ENCODE measurements around the gene LRSAM1. TPM values are rescaled to one million over a fixed set of nuclear protein-coding genes. Genes with fewer than 3 reads are reported as not detected.

The LRSAM1 gene
- total RNA-seq, 1 donor from 2014 or later, result 6.7 TPM

- Histone ChIP-seq H3K36me3 (no peaks in the 10 kb centered on the region), H3K27ac (no peak overlapping the region), H3K27me3 (no peaks in the 10 kb centered on the region), H3K4me2 (no peak overlapping the region), H2AFZ (replicated peaks) (no peak overlapping the region), H3K4me3 (no peak overlapping the region), H3K9ac (no peak overlapping the region), H3K4me1 (peaks cover 9% of the 10 kb centered on the region), H3K9me3 (ENCODE audit: low read depth) (no peaks in the 10 kb centered on the region), H3K79me2 (ENCODE audit: low read depth) (no peaks in the 10 kb centered on the region), H4K20me1 (ENCODE audit: low read depth) (no peaks in the 10 kb centered on the region), H3F3A (ENCODE audit: low read depth) (no peaks in the 10 kb centered on the region)
- Mint-ChIP-seq H3K4me3 (no peak overlapping the region), H3K9me3 (no peaks in the 10 kb centered on the region), H3K27ac (no peak overlapping the region), H3K4me1 (peaks cover 8% of the 10 kb centered on the region), H3K27me3 (ENCODE audit: insufficient read depth, low read depth) (no peaks in the 10 kb centered on the region), H3K36me3 (peaks cover 3% of the 10 kb centered on the region)
- no peak for DNase-seq (ENCODE audit: low spot score)
- TF ChIP-seq EZH2phosphoT487 (IDR thresholded peaks at IDR 0.05), result no peak
- TF ChIP-seq CTCF (IDR thresholded peaks at IDR 0.05), result no peak
- TF ChIP-seq EZH2 (IDR thresholded peaks at IDR 0.05), result no peak
Measured at GRCh38 chr9:127500399-127500798, 49.1 kb downstream of the LRSAM1 start.

- Histone ChIP-seq H3K4me2 (no peak overlapping the region), H3K9me3 (ENCODE audit: low read depth) (no peaks in the 10 kb centered on the region), H3K27ac (no peak overlapping the region), H3K27me3 (no peaks in the 10 kb centered on the region), H3K9ac (no peak overlapping the region), H3K36me3 (no peaks in the 10 kb centered on the region), H3F3A (ENCODE audit: low read depth) (no peaks in the 10 kb centered on the region), H3K79me2 (ENCODE audit: low read depth) (no peaks in the 10 kb centered on the region), H3K4me3 (no peak overlapping the region), H4K20me1 (ENCODE audit: low read depth) (no peaks in the 10 kb centered on the region), H2AFZ (replicated peaks) (no peak overlapping the region), H3K4me1 (peaks cover 9% of the 10 kb centered on the region)
- Mint-ChIP-seq H3K4me1 (peaks cover 8% of the 10 kb centered on the region), H3K4me3 (no peak overlapping the region), H3K9me3 (no peaks in the 10 kb centered on the region), H3K27ac (no peak overlapping the region), H3K36me3 (peaks cover 3% of the 10 kb centered on the region), H3K27me3 (ENCODE audit: insufficient read depth, low read depth) (no peaks in the 10 kb centered on the region)
- no peak for TF ChIP-seq EZH2 (IDR thresholded peaks at IDR 0.05)
- TF ChIP-seq EZH2phosphoT487 (IDR thresholded peaks at IDR 0.05), result no peak
- no peak for TF ChIP-seq CTCF (IDR thresholded peaks at IDR 0.05)
- no peak for DNase-seq (ENCODE audit: low spot score)
Measured at GRCh38 chr9:127500862-127501261, 49.6 kb downstream of the LRSAM1 start.

- no peak overlapping the region for H3K4me3 Mint-ChIP-seq
- Histone ChIP-seq H3K36me3 (no peaks in the 10 kb centered on the region), H3K79me2 (ENCODE audit: low read depth) (no peaks in the 10 kb centered on the region), H3K27me3 (no peaks in the 10 kb centered on the region), H3K9me3 (ENCODE audit: low read depth) (no peaks in the 10 kb centered on the region), H3K4me3 (no peak overlapping the region), H4K20me1 (ENCODE audit: low read depth) (no peaks in the 10 kb centered on the region), H3K4me1 (peaks cover 9% of the 10 kb centered on the region), H3K27ac (no peak overlapping the region), H3K4me2 (no peak overlapping the region), H2AFZ (replicated peaks) (no peak overlapping the region), H3F3A (ENCODE audit: low read depth) (no peaks in the 10 kb centered on the region), H3K9ac (no peak overlapping the region)
- H3K27me3 Mint-ChIP-seq (ENCODE audit: insufficient read depth, low read depth), result no peaks in the 10 kb centered on the region
- peaks cover 8% of the 10 kb centered on the region for H3K4me1 Mint-ChIP-seq
- H3K9me3 Mint-ChIP-seq, result no peaks in the 10 kb centered on the region
- TF ChIP-seq EZH2 (IDR thresholded peaks at IDR 0.05) (no peak), CTCF (IDR thresholded peaks at IDR 0.05) (no peak), EZH2phosphoT487 (IDR thresholded peaks at IDR 0.05) (no peak)
- H3K36me3 Mint-ChIP-seq, result peaks cover 3% of the 10 kb centered on the region
- DNase-seq (ENCODE audit: low spot score), result no peak
- peak overlapping the region; percentile 69 for H3K27ac Mint-ChIP-seq
Measured at GRCh38 chr9:127501821-127502343, 50.6 kb downstream of the LRSAM1 start.
